Measurements from ENCODE around the gene ANKMY1. TPM values are rescaled to one million over a fixed set of nuclear protein-coding genes. Genes with fewer than 3 reads are reported as not detected.

Gene ANKMY1
- total and polyA plus RNA-seq, 2 of the 8 experiments (the other 6 are each of a cell fraction or from before 2014, with no cell fraction given): 4.5 to 4.8 TPM

- no peak overlapping the region for H2BK12ac ChIP-seq (ENCODE audit: low read depth, low read length)
- no peak overlapping the region for H3K56ac ChIP-seq (replicated peaks; ENCODE audit: insufficient read length, low read depth, low read length)
- peaks cover 5% of the 10 kb centered on the region; the same call in 1 of the 2 replicates for H3K23me2 ChIP-seq (ENCODE audit: low read depth, low read length)
- no peak overlapping the region for H2AK5ac ChIP-seq (ENCODE audit: low read depth, low read length)
- H2AFZ ChIP-seq (ENCODE audit: low read length): no peak overlapping the region
- 53% methylated on average over 10 of the region's 13 CpGs; no CpG with 5 or more reads in 1 of the 2 experiments for WGBS, 2 experiments (ENCODE audit: extremely low coverage in 1 of 2, insufficient coverage in 1 of 2, insufficient read length in 1 of 2, insufficient replicate concordance in 2 of 2, low coverage in 1 of 2, low lambda C conversion rate in 2 of 2, missing lambda C conversion rate in 1 of 2)
- H3K9me3 ChIP-seq (ENCODE audit: insufficient read depth in 2 of 2, low read depth in 1 of 2, low read length in 1 of 2): no peaks in the 10 kb centered on the region
- H3K14ac ChIP-seq (ENCODE audit: insufficient read length): no peak overlapping the region
- FAIRE-seq (peak; percentile 84), DNase-seq (ENCODE audit: low read depth in 1 of 2, low spot score in 2 of 2) (peak in 1 of 2 experiments; percentile 94)
- ChIA-PET CTCF (ENCODE audit: partially characterized antibody) (interaction anchor here (0.7 to 2.8 kb wide), 17 partner anchors 8 to 1016 kb away, joined by 3 to 17 read pairs (median 3); no protein-coding TSS in a partner anchor), POLR2A (ENCODE audit: partially characterized antibody) (no interaction called here)
- H3K4me2 ChIP-seq (ENCODE audit: insufficient read depth in 1 of 2, low read depth in 2 of 2, low read length in 2 of 2): no peak overlapping the region
- H3K4me3 ChIP-seq (ENCODE audit: extremely low read depth in 1 of 4, insufficient read depth in 2 of 4, low read depth in 3 of 4, low read length in 4 of 4): no peak overlapping the region
- H3K79me2 ChIP-seq (ENCODE audit: control insufficient read depth in 1 of 2, insufficient read depth in 2 of 2, low read length in 2 of 2): no peaks in the 10 kb centered on the region
- no peaks in the 10 kb centered on the region for H3K36me3 ChIP-seq (ENCODE audit: control insufficient read depth in 2 of 4, insufficient read depth in 4 of 4, low read length in 3 of 4)
- no peaks in the 10 kb centered on the region for H3K4me1 ChIP-seq (replicated peaks in 1 of 4; ENCODE audit: control insufficient read depth in 3 of 4, insufficient read depth in 4 of 4, low read length in 3 of 4)
- no peak overlapping the region for H3K4ac ChIP-seq (replicated peaks; ENCODE audit: insufficient read length, low read depth, low read length)
- H2BK20ac ChIP-seq (ENCODE audit: low read length): no peak overlapping the region
- no peak overlapping the region for H3K9ac ChIP-seq (replicated peaks in 1 of 4; ENCODE audit: extremely low read depth in 1 of 4, low read depth in 3 of 4, low read length in 3 of 4)
- H2BK15ac ChIP-seq (ENCODE audit: low read length): no peak overlapping the region; the same call in 1 of the 2 replicates
- no peak overlapping the region for H3K23ac ChIP-seq (ENCODE audit: insufficient read length)
- peaks cover 0 to 6% (median 2%) of the 10 kb centered on the region in 4 experiments; a peak in 6 of 7 replicates for H3K27me3 ChIP-seq (replicated peaks in 1 of 4; ENCODE audit: control insufficient read depth in 3 of 4, extremely low read depth in 1 of 4, insufficient read depth in 3 of 4, low read length in 3 of 4)
- H3K79me1 ChIP-seq (ENCODE audit: low read depth, low read length): no peaks in the 10 kb centered on the region
- peaks cover 0 to 3% of the 10 kb centered on the region in 2 experiments for H4K20me1 ChIP-seq (replicated peaks in 1 of 2; ENCODE audit: control insufficient read depth in 1 of 2, insufficient read depth in 2 of 2, low read length in 2 of 2)
- H4K91ac ChIP-seq (replicated peaks; ENCODE audit: insufficient read length, low read length): no peak overlapping the region
- no peak overlapping the region for H3K18ac ChIP-seq (ENCODE audit: extremely low read depth, low read length)
- H3K27ac ChIP-seq (ENCODE audit: low read depth, low read length): no peak overlapping the region
- no peak overlapping the region for H2BK5ac ChIP-seq (ENCODE audit: low read depth, low read length)
- H4K5ac ChIP-seq (ENCODE audit: insufficient read length, low read depth, low read length): no peak overlapping the region
- no peak overlapping the region for H2BK120ac ChIP-seq (replicated peaks; ENCODE audit: low read depth, low read length)
- H4K8ac ChIP-seq (ENCODE audit: extremely low read depth, insufficient read depth, low read length): no peak overlapping the region
- TF ChIP-seq HDAC6 (IDR thresholded peaks at IDR 0.05; ENCODE audit: low read depth, low read length) (no peak), SIX5 (IDR thresholded peaks at IDR 0.05; ENCODE audit: low read depth, low read length) (no peak), RAD21 (IDR thresholded peaks at IDR 0.05 in 1 of 2, conservative IDR thresholded peaks at IDR 0.05 in 1 of 2; ENCODE audit: low read depth in 2 of 2, low read length in 2 of 2) (peak; percentile 82 to 88), PHF8 (conservative IDR thresholded peaks at IDR 0.05; ENCODE audit: low read depth, low read length) (no peak), ATF3 (IDR thresholded peaks at IDR 0.05; ENCODE audit: insufficient read depth, low read depth, low read length) (no peak), KDM5A (IDR thresholded peaks at IDR 0.05; ENCODE audit: low read length) (no peak), ASH2L (IDR thresholded peaks at IDR 0.05; ENCODE audit: low read length) (no peak), CHD1 (IDR thresholded peaks at IDR 0.05; ENCODE audit: low read depth, low read length) (no peak), CTCF (IDR thresholded peaks at IDR 0.05; ENCODE audit: control extremely low read depth in 1 of 3, insufficient read depth in 1 of 3, low read depth in 1 of 3, low read length in 3 of 3) (peak in 2 of 3 experiments; percentile 92 to 99; a peak in 3 of 4 replicates)
Measured at GRCh38 chr2:240513549-240514287, 44.1 kb downstream of the ANKMY1 start.
